ENCODE data around the gene RPP40. TPM values are rescaled to one million over a fixed set of nuclear protein-coding genes. Genes with fewer than 3 reads are reported as not detected.

Gene RPP40
- total RNA-seq, 2 donors from 2014 or later: 3.3 to 3.4 TPM

- DNase-seq (no peak), ATAC-seq (peak; percentile 42)
- intact Hi-C loops (cut with DNase I, micrococcal nuclease): no loop called here
These were observed 52.9 kb downstream of the RPP40 start for GRCh38 chr6:4950836-4951533.

GRCh38 chr6:4950076-4950475, 53.8 kb downstream of the RPP40 start:
- intact Hi-C loops (cut with DNase I, micrococcal nuclease): no loop called here
- DNase-seq: no peak
- ATAC-seq: no peak

- intact Hi-C loops (cut with DNase I, micrococcal nuclease): no loop called here
- ATAC-seq (peak; percentile 9), DNase-seq (no peak)
These were observed 54.9 kb downstream of the RPP40 start for GRCh38 chr6:4948781-4949450.

GRCh38 chr6:4947716-4948115, 56.1 kb downstream of the RPP40 start:
- DNase-seq (no peak), ATAC-seq (no peak)
- intact Hi-C loops (cut with DNase I, micrococcal nuclease): no loop called here

- DNase-seq: no peak
- intact Hi-C loops (cut with DNase I, micrococcal nuclease): no loop called here
- no peak for ATAC-seq
These were observed 57.3 kb downstream of the RPP40 start for GRCh38 chr6:4946521-4946920.

Other genes with a start within 250 kb of the RPP40 start
- 10 to 100 TPM; 56.7 to 56.8 TPM for gene CDYL, start 227.6 kb downstream of the RPP40 start, total RNA-seq
- 1 to 10 TPM in 1 of 2 donors, under 1 TPM in 1; 0.98 to 1.6 TPM for gene PPP1R3G, start 81.3 kb upstream of the RPP40 start, total RNA-seq

Data from left colon (tissue), 2 donors.